Activated T-helper 2 cell treated with anti-CD3 and anti-CD28 coated beads, Interferon-gamma antibody, Interleukin-2, Interleukin-4, amounts not matched to agents 10 μg/mL and 5 μg/mL and 100 μg/mL, durations not matched to agents 14 hours and 24 hours and 36 hours (primary cell): ENCODE measurements around the gene DMD. TPM values are rescaled to one million over a fixed set of nuclear protein-coding genes. Genes with fewer than 3 reads are reported as not detected.
"Not testable (repeated sequence)": the region's sequence is repeated elsewhere in the genome, so short reads cannot be mapped to it uniquely, and the experiment has no call there.

Experiments
- DNase-seq: peaks from one replicate; pipeline ENCODE4 v3.0.0; 2021; ENCODE audit warnings: low spot score
- H3K27ac Mint-ChIP-seq: one replicate; pipeline ENCODE4 v1.8.0; 2021; ENCODE audit warnings: mixed read lengths
- H3K27me3 Mint-ChIP-seq: one replicate; pipeline ENCODE4 v1.8.0; 2021; ENCODE audit warnings: low read depth, mixed read lengths
- H3K36me3 Mint-ChIP-seq: one replicate; pipeline ENCODE4 v1.8.0; 2021; ENCODE audit warnings: low read depth, mixed read lengths
- H3K4me1 Mint-ChIP-seq: one replicate; pipeline ENCODE4 v1.8.0; 2021; ENCODE audit warnings: low read depth, mixed read lengths
- H3K4me3 Mint-ChIP-seq: one replicate; pipeline ENCODE4 v1.8.0; 2021; ENCODE audit warnings: low read depth, mild to moderate bottlenecking, moderate library complexity, mixed read lengths
- H3K9me3 Mint-ChIP-seq: one replicate; pipeline ENCODE4 v1.8.0; 2021; ENCODE audit warnings: mixed read lengths
- intact Hi-C: fragments of 100-400 bp; cut with micrococcal nuclease; formaldehyde crosslinking; loops from one replicate; pipeline ENCODE4 v1.15.1; 2023
- total RNA-seq: library from RNA; stranded (reverse); gene quantifications from 2 replicates; pipeline ENCODE4 v1.2.3, GENCODE V29; 2022

DMD gene
- total RNA-seq, 1 donor from 2014 or later = 0.84 TPM

DNA sequence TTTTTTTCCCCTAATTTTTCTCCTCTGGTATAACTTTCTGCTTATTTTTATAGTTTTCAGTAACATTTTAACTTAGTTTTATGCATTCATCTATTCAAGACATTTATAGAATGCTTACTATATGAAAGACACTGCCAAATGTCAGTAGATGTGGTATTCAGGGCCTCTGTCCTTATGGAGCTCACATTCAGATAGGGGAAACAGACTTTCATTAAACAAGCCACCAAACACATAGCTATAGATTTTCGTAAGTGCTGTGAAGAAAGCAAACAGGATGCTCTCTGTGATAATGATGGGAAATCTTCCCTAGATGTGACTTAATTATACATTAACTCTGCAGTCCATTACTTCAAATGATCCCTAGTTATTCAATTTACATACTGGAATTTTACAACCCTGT is 1777.5 kb downstream of the DMD start:
- Mint-ChIP-seq H3K9me3 (no peaks in the 10 kb centered on the region), H3K27me3 (no peaks in the 10 kb centered on the region), H3K36me3 (no peaks in the 10 kb centered on the region), H3K4me3 (no peak overlapping the region), H3K27ac (no peak overlapping the region), H3K4me1 (no peaks in the 10 kb centered on the region)
- no peak for DNase-seq
- intact Hi-C loops = no loop called here

GRCh38 chrX:31429915-31430314 is 1781.4 kb downstream of the DMD start:
- Mint-ChIP-seq H3K9me3 (no peaks in the 10 kb centered on the region), H3K4me3 (no peak overlapping the region), H3K27ac (no peak overlapping the region), H3K36me3 (no peaks in the 10 kb centered on the region), H3K27me3 (no peaks in the 10 kb centered on the region), H3K4me1 (no peaks in the 10 kb centered on the region)
- no peak for DNase-seq
- intact Hi-C loops = loop anchor here (10.0 kb wide), 1 partner anchor 215 kb away; no protein-coding TSS in a partner anchor

DNA sequence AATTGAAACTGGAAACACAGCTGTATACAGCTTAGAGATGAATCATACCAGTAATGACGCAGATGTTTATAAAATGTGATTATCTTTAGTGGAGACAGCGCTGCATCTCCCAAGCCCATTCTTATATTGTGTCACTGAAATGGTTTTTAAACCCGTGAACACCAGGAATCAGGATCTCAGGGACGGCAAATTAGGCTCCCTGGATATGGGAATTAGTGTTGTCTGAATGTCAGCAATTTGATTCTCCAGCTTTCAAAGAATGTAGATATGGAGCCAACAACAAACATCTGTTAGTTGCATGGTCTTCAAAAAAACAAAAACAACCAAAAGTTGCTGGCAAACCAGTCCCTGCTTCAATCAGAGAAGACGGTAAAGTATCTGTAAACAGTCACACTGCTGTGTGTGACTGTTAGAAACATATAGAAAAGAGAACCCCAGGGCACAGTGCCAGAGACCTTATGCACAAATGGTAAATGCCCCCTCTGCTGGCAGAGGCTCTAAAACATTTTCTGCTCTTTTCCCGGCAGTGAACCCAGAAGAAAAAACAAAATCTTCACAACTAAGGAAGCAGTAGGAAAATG is 1787.7 kb downstream of the DMD start:
- Mint-ChIP-seq H3K9me3 (no peaks in the 10 kb centered on the region), H3K36me3 (no peaks in the 10 kb centered on the region), H3K27me3 (no peaks in the 10 kb centered on the region), H3K4me3 (no peak overlapping the region), H3K4me1 (no peaks in the 10 kb centered on the region), H3K27ac (no peak overlapping the region)
- no peak for DNase-seq
- intact Hi-C loops = loop anchor here (2.0 to 10.0 kb wide), 2 partner anchors 209 to 385 kb away; no protein-coding TSS in a partner anchor

DNA sequence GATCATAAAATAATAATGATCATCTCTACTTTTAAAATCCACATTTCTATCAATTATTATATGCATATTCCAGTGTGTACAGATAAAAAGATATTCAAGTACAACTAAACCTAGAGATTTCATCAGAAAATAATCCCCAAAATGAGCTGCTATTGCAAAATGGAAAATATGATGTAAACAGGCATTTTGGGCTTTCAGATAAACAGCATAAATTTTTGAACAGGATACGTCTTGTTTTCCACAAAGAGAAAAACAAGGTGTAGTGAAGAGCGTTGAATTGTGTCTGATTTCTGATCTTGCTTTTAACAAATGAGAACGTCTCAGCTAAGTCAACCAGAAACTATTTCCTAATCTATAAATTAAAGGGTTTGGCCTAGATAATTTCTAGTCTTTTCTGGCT is 1789.9 kb downstream of the DMD start:
- H3K9me3 Mint-ChIP-seq = no peaks in the 10 kb centered on the region
- H3K4me3 Mint-ChIP-seq = no peak overlapping the region
- DNase-seq = no peak
- no peaks in the 10 kb centered on the region for H3K4me1 Mint-ChIP-seq
- H3K27me3 Mint-ChIP-seq = no peaks in the 10 kb centered on the region
- intact Hi-C loops = loop anchor here (10.0 kb wide), 1 partner anchor 207 kb away; no protein-coding TSS in a partner anchor
- H3K36me3 Mint-ChIP-seq = no peaks in the 10 kb centered on the region
- H3K27ac Mint-ChIP-seq = no peak overlapping the region

GRCh38 chrX:31420711-31421151 is 1790.6 kb downstream of the DMD start:
- intact Hi-C loops = loop anchor here (10.0 kb wide), 1 partner anchor 206 kb away; no protein-coding TSS in a partner anchor
- DNase-seq = no peak
- no peaks in the 10 kb centered on the region for H3K4me1 Mint-ChIP-seq
- no peaks in the 10 kb centered on the region for H3K36me3 Mint-ChIP-seq
- H3K27me3 Mint-ChIP-seq = no peaks in the 10 kb centered on the region
- H3K9me3 Mint-ChIP-seq = no peaks in the 10 kb centered on the region
- no peak overlapping the region for H3K27ac Mint-ChIP-seq
- H3K4me3 Mint-ChIP-seq = no peak overlapping the region

DNA sequence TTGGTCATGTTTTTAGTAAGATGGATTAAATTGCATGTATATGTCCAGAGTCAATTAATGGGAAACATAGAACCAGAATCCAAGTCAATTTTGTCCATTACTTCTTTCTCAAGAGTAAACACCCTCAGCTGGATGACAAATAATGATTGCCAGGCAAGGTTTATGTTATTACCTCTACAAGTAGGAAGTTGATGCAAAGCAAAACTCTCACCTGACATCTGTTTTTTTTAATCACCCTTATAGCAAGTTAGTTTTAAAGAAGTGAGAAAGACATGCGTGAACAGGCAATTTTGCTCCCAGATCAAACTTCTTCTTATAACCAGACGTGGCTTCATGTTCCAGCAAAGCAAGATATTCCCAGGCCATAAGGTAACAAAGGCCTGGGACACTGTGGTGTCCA is 1791.0 kb downstream of the DMD start:
- H3K27ac Mint-ChIP-seq = no peak overlapping the region
- H3K4me1 Mint-ChIP-seq = no peaks in the 10 kb centered on the region
- H3K4me3 Mint-ChIP-seq = no peak overlapping the region
- no peaks in the 10 kb centered on the region for H3K27me3 Mint-ChIP-seq
- DNase-seq = no peak
- H3K9me3 Mint-ChIP-seq = no peaks in the 10 kb centered on the region
- H3K36me3 Mint-ChIP-seq = no peaks in the 10 kb centered on the region
- intact Hi-C loops = loop anchor here (10.0 kb wide), 1 partner anchor 206 kb away; no protein-coding TSS in a partner anchor

DNA sequence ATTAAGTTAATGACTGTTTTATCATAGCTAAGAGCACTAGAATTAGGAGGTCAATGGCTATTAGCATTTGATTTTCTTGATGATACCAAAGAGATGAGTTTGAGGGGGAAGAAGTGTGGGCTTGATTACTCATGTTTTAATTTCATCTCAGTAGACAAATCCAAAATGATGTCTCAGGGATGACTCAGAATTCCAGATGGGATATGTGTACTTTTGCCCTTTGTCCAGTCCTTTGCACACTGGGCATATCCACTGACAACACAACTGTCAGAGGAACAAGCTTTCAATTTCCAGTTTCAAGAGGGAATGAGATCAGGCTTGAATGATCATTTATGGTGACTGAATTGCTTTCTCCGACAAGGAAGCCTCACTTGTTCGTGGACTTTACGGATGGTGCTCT is 1814.2 kb downstream of the DMD start:
- Mint-ChIP-seq H3K27me3 (no peaks in the 10 kb centered on the region), H3K36me3 (no peaks in the 10 kb centered on the region), H3K9me3 (no peaks in the 10 kb centered on the region), H3K4me3 (no peak overlapping the region), H3K27ac (no peak overlapping the region), H3K4me1 (no peaks in the 10 kb centered on the region)
- intact Hi-C loops = no loop called here
- DNase-seq = no peak

GRCh38 chrX:31392513-31392912 is 1818.8 kb downstream of the DMD start:
- no peaks in the 10 kb centered on the region for H3K9me3 Mint-ChIP-seq
- H3K4me3 Mint-ChIP-seq = no peak overlapping the region
- no peak overlapping the region for H3K27ac Mint-ChIP-seq
- H3K36me3 Mint-ChIP-seq = no peaks in the 10 kb centered on the region
- no peaks in the 10 kb centered on the region for H3K4me1 Mint-ChIP-seq
- DNase-seq = no peak
- intact Hi-C loops = no loop called here
- no peaks in the 10 kb centered on the region for H3K27me3 Mint-ChIP-seq

DNA sequence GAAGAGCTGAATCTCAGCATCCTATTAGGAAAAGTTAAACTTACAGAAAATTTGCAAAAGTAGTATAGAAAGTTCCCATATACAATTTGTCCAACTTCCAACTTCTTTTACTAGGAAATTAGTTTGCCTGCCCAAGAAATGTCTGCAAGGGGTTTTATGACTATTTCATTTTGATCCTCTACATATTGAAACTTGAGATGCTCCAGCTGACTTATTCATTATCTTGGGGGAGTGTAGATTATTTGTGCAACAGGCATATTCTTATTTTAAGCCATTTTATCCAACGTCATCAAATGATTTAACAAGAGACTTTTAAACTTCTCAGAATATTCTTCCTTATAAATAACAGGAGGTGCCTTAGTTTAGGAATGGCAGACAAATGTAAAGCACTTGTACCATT is 1822.4 kb downstream of the DMD start:
- intact Hi-C loops = no loop called here
- Mint-ChIP-seq H3K36me3 (no peaks in the 10 kb centered on the region), H3K9me3 (no peaks in the 10 kb centered on the region), H3K4me3 (no peak overlapping the region), H3K27ac (no peak overlapping the region), H3K4me1 (no peaks in the 10 kb centered on the region), H3K27me3 (no peaks in the 10 kb centered on the region)
- DNase-seq = no peak

DNA sequence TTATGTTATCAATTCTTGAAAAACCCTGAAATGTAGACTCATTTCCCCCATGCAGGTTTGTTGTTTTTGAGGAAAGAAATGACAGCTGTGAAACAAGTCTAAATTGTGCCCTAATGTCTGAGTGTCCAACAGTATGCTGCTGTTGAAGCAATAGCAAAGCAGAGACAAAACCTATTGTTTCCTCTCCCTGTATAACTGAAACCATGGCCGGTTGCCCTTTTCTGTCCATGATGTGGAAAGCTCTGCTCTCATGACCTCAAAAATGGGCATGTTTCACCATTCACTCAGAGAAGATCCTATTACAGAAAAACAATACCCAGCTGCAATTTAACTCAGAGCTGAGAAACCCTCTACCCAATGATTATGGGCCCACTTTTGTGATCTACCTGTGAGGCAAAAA is 1826.9 kb downstream of the DMD start:
- intact Hi-C loops = no loop called here
- no peak for DNase-seq
- H3K27me3 Mint-ChIP-seq = no peaks in the 10 kb centered on the region
- H3K27ac Mint-ChIP-seq = no peak overlapping the region
- H3K4me1 Mint-ChIP-seq = no peaks in the 10 kb centered on the region
- no peaks in the 10 kb centered on the region for H3K9me3 Mint-ChIP-seq
- no peaks in the 10 kb centered on the region for H3K36me3 Mint-ChIP-seq
- no peak overlapping the region for H3K4me3 Mint-ChIP-seq

DNA sequence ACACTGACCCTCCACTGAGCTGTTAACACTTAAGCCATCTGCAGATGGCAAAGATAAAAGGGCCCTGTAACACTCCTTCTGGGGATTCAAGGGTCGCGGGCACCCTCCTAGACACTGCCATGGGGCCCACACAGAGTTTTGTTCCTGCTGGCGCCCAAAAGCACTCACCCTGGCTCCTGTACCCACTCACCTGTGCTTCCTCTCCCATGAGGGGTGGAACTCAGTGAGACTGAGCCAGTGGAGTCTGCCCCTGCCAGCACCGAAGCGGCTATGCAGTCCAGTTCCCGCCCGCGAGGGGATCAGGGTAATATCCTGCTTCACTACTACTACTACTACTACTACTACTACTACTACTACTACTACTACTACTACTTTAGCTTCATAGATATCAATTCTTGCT is 1827.4 kb downstream of the DMD start:
- DNase-seq = no peak
- no peaks in the 10 kb centered on the region for H3K36me3 Mint-ChIP-seq
- no peak overlapping the region for H3K4me3 Mint-ChIP-seq
- no peaks in the 10 kb centered on the region for H3K4me1 Mint-ChIP-seq
- H3K27me3 Mint-ChIP-seq = no peaks in the 10 kb centered on the region
- H3K9me3 Mint-ChIP-seq = no peaks in the 10 kb centered on the region
- intact Hi-C loops = no loop called here
- no peak overlapping the region for H3K27ac Mint-ChIP-seq

- intact Hi-C loops, H3K36me3 Mint-ChIP-seq, H3K4me3 Mint-ChIP-seq, H3K4me1 Mint-ChIP-seq, H3K9me3 Mint-ChIP-seq, H3K27ac Mint-ChIP-seq, H3K27me3 Mint-ChIP-seq, DNase-seq: not testable (repeated sequence)
Observed at GRCh38 chrX:31378973-31379372, 1832.4 kb downstream of the DMD start.

DNA sequence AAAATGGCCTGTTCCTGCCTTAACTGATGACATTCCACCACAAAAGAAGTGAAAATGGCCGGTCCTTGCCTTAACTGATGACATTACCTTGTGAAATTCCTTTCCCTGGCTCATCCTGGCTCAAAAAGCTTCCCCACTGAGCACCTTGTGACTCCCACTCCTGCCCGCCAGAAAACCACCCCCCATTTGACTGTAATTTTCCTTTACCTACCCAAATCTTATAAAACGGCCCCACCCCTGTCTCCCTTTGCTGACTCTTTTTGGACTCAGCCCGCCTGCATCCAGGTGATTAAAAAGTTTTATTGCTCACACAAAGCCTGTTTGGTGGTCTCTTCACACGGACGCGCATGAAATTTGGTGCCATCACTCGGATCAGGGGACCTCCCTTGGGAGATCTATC is 1833.5 kb downstream of the DMD start:
- H3K4me1 Mint-ChIP-seq, H3K27ac Mint-ChIP-seq, intact Hi-C loops, H3K9me3 Mint-ChIP-seq, H3K36me3 Mint-ChIP-seq, H3K27me3 Mint-ChIP-seq, DNase-seq, H3K4me3 Mint-ChIP-seq: not testable (repeated sequence)
